DMS153 treated with DMSO at 0.1 percent for 48 hours (cell line): ENCODE data around the gene MAP2K2.

ENCODE experiments used
- DNase-seq: peaks from one replicate; lab custom pipeline; 2025; ENCODE audit not compliant: unreplicated experiment; lab: John Stamatoyannopoulos, UW

MAP2K2 gene

DNA sequence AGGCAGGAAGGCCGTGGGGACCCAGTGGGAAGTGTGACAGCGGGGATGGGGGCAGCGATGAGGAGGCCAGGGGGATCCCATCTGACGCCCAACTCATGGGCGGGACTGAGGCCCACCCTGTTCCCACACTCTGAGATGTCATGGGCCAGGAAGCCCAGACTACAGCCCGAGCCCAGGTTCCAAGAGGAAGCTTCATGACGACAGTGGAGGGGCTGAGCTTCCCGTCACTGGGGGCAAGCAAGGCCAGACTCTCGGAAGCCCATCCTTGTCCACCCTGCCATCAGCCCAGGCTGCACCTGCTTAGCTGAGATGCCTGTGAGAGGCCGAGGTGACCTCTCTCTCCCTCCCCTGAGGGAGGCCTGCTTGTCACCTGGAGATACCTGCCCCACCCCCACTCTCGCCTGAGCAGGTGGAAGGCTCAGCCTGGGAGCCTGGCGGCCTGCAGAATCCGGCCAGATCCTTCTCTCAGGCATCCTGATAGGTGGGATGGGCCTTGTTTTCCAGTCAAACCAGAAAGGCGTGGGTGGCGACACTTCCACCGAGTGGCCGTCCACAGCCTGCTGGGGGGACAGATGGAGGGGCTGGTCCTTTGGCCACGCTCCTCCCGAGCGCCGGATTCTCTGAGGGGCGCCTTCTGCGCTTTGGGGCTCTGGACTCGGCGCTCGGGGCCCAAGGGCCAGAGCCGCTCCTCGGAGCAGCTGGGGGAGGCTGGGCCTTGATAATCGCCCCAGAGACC, 62.1 kb downstream of the MAP2K2 start:
- peak; percentile 40 for DNase-seq

DNA sequence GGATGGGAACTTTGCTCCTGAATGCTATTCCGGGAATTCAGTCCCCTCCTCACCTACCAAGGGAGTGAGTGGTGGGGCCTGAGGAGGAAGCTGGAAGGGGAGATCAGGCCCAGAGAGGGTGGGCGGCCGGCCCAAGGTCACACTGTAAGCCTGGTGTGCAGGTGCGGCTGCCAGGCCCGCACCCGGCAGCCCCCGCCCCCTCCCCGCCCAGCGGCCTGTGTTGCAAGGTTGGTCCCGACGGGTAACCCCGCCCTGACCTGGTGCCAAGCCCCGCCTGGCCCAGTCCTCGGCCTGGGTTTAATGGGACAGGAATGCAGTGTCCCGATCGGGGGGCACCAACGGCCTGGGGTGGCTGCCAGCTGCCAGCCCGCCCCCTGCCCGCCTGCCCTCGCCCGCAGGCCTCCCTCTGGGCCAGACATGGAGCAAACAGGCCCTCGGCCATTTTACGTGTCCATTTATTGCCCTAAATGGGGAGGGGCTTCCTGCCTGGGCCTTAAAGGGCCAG, 62.7 kb downstream of the MAP2K2 start:
- no peak for DNase-seq

DNA sequence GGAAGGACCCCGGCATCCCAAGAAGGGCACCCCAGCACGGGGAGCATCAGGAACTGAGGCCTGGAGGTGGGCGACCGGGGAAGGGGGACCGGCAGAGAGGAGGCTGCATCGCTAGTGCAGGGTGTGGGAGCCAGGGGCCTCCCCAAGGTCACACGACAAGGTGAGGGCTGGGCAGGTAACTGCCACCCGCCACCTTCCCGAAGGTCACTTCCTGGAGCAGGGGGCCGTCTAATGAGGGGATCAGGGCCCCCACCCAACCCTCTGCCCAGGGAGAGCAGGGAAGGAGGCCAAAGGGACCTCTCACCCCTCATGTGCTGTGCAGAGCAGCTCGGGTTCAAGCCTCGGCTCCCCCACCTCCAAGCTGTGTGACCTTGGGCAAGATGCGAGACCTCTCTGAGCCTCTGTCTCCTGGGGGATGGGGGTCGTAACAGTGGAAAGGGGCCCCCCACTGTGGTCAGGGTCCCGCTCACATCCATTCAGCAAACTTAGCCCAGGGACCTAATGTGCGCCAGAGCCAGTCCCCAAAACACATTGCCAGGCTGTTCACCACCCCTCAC, 63.2 kb downstream of the MAP2K2 start:
- no peak for DNase-seq

DNA sequence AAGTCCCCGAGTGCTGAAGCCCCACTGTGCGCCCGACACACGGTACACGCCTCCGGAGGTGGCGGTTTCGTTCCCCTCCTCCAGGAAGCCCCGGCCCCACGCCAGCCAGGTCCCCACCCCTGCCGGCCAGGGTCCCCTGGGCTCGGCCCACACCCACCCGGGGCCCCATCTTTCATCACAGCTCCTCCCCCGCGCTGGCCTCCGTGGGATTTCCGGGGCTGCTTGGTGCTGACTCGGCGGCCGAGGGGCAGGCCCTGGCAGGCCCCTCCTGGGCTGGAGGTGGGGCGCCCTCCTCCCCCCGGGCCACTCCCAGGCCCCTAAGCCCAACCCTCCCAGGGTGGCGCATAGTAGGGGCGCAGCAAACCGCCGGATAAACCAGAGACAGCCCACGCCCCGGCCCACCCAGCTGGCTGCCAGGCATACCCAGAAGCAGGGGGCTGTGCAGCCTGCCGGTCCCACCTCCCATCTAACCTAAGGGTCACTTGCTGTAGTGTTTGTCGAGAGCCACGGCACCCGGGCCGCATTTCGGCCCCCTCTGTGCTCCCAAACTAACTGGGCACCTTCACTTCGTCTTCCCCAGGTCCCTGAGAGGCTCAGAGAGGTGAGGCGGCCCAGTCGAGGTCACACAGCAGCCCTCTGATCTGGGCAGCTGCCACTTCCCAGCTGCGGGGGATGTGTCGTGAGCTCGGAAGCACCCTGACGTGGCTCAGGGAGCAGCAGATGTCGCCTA, 63.9 kb downstream of the MAP2K2 start:
- DNase-seq, result no peak

DNA sequence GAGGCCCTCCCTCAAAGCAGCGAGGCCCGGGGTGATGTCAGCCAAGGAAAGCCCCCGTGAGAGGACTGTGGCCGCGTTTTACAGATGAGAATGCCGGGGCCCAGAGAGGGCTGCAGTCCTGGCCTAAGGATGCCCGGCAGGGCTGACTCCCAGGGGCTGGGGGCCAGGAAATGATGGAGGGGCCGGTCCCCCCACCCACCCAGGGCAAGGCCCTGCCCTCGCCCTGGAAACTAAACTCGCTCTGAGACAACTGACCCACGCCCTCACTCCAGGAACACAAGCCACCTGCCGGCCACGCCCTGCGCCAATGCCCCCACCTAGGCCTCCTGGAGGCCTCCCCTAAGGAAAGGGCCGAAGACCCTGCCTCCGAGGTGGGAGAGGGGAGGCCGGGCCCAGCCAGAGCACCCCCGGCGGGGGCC, 64.5 kb downstream of the MAP2K2 start:
- no peak for DNase-seq

DNA sequence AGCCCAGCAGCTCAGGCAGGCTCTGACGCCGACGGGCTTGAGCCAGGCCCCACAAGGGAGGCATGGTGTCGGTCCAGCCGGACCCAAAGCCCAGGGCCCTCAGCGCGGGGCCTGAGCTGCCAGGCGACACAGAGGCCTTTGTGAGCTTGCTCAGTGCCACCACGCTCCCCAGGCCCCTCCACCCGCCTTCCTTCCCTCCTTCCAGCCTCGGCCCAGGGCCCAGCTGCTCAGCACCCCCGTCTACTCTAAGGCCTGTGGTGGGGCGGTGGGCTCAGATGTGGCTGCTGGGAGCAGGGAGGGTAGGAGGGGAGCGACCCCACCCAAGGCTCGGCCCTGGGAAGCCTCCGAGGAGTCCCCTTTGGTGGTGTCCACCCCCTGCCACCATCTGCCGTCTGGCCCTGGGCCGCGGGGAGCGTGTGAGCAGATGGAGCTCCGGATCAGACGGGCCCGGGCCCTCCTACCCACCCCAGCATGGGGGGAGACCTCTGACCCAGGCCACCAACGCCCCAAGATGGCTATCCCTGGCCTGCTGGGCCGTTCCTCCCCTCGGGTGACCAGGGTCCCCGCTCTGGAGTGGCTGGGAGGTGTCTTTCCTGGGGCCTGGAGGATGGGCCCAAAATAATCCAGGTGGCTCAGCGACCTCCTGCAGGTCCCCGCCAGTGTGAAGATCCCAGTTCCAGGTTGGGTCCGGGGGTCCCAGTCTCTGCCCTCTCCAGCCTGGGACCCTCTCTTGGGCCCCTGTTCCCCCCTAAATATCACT, 65.0 kb downstream of the MAP2K2 start:
- no peak for DNase-seq

DNA sequence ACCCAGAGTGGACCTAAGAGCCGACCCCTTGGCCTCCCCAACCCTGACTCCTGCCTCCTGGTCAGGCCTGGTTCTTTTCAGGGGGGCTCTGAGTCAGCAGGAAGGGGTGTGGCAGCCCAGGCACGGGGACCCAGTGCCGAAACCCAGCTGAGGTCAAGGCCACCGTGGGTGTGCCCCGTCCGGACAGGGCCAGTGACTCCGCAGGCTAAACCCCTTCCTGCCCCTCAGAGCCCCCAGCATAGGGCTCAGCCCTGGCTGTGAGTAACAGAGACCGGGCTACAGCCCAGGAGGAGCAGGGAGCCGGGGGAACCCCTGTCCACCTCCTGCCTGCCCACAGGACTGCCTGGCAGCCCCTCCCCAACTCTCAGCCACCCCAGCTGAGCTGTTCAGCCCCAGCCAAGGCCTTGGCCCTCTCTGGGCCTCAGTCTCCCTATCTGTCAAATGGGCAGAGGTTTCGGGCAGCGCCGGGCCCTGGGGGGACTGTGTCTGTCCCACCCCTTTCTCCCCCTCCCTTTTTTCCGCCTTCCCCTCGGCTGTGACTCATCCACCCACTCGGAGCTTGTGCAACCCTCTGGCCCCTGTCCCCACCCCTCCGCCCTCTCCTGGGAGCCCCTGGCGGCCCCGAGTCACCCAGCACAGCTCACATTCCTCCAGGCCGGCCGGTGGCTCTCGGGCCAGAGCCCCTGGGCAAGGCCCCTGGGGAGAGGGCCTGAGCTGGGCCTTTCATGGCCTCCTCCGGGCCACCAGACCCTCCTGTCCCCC, 65.8 kb downstream of the MAP2K2 start:
- DNase-seq, result no peak

DNA sequence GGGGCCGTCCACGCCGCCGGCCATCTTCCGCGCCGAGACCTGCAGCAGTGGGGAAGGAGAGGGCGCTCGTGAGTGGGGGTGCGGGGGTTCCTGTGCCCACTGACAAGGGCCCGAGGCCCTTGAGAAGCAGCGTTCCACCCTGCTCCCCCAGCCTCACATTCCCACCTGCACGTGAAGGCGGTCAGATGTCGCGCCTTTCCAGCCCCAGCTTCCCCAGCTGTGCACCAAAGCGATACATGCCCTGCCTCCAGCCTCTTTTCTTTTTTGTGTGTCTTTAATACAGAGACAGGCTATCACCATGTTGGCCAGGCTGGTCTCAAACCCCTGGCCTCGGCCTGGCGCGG, 68.7 kb downstream of the MAP2K2 start:
- DNase-seq, result no peak

DNA sequence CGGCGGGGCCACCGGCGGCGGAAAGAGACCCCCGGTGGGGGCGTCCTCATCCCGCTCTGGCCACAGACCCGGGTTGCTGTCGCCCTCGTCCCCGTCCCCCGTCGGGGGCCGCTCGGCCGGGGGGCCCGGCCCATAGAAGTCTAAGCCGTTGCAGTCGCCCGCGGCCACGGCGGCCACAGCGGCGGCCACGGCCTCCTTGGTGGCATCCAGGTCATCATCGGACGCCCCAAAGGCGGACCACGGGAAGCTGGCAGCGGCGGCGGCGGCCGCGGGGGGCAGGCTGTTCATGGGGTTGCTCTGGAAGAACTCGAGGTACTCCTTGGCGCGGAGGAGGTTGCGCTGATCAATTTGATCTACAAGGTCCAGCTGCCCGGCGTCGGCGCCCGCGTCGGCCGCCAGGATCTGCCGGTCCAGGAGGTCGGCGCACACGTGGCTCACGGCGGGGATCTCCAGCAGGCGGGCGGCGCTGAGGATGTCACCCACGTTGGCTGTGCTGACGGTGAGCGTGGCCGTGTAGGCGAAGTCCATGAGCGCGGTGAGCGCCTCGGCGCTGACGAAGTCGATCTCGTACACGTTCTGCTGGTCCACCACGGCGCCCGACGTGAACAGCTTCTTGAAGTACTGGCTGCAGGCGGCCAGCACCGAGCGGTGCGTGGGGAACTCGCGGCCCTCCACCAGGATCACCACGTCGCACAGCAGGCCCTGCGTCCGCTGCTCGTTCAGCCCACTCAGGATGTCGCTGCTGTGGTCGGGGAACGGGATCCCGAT, 69.3 kb downstream of the MAP2K2 start:
- no peak for DNase-seq

DNA sequence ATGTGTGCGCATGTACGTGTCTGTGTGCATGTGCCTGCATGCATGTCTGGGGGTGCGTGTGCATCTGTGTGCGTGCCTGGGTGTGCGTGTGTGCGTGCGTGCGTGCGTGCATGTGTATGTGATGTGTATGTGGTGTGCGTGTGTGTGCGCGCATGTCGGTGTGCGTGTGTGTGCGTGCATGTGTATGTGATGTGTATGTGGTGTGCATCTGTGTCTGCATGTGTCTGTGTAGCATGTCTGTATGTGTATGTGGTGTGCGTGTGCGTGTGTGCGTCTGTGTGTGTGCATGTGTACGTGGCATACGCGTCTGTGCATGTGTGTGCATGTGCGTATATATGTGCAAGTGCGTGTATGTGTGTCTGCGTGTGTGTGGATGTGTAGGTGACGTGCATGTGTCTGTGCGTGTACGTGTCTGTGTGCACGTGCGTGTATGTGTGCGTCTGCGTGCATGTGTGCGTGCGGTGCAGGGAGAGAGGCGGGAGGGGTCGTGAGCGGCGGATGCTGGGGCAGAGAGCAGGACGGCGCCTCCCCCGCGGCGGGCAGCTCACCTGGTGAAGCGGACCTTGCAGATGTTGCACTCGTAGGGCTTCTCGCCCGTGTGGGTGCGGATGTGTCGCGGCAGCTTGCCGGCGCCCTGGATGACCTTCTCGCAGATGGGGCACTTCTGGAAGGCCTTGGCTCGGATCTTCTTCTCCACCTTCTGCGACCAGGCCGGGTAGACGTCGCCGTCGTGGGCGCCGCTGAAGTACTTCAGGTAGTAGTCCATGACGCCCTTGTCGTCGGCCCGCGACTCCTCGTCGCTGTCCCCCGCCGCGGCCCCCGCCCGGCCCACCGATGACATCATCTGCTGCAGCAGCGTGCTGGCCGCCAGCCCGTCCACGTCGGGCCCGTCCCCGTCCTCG, 70.2 kb downstream of the MAP2K2 start:
- DNase-seq, result no peak

DNA sequence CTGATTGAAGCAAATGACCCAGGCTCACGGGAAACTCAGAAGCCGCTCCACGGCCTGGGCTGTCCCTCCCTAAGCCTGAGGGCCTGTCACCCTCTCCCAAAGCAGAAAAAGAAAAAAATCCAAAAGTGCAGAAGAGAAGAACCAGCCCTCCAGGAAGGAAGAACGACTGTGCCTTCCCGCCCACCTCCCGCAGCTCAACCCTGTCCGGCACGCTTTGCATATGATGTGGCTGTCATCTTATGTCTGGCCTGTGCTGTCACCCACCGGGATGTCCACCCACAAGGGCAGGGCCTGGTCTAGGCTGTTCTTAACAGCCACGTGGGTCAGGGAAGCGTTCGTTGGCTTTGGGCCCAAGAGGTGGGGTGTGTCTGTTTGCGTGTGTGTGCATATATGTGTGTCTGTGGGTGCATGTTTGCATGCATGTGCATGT, 70.9 kb downstream of the MAP2K2 start:
- DNase-seq, result no peak

DNA sequence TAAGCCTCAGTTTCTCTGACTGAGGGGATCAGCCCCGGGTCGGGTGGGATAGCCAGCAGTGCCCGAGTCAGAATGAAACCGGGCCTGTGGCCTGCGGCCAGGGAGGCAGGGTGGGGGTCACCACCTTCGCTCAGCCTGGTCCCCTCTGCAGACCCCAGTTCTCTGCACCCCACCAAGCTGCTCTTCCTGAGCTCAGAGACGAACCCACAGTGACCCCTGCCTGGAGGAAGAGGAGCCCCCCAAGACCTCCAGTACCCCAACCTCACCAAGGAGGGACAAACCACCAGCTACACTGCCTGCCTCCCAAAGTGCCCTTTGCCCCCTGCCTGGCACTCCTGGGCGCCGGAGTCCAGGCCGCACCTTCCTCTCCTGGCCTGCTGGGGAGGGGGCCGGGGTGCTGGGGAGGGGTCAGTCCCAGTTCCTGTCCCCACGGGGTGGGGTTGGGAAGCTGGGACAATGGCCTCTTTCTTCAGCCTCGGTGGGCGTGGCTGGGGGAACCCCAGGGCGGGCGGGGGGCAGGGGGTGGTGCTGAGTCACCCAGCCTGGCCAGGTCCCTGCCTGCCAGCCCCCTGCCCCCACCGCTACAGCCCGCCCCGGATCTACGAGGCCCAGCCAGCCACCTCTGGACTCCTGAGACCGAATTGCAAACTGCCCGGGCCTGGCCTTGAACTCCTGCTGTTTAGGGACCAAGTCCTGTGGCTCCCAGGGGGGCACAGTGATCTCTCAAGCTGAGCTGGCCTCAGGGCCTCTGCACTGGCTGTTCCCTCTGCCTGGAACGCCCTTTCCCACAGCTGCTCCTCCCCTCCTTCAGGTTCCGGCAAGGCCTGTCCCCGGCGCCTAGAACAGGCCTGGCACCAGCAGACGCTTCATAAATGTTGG, 71.6 kb downstream of the MAP2K2 start:
- DNase-seq, result no peak

DNA sequence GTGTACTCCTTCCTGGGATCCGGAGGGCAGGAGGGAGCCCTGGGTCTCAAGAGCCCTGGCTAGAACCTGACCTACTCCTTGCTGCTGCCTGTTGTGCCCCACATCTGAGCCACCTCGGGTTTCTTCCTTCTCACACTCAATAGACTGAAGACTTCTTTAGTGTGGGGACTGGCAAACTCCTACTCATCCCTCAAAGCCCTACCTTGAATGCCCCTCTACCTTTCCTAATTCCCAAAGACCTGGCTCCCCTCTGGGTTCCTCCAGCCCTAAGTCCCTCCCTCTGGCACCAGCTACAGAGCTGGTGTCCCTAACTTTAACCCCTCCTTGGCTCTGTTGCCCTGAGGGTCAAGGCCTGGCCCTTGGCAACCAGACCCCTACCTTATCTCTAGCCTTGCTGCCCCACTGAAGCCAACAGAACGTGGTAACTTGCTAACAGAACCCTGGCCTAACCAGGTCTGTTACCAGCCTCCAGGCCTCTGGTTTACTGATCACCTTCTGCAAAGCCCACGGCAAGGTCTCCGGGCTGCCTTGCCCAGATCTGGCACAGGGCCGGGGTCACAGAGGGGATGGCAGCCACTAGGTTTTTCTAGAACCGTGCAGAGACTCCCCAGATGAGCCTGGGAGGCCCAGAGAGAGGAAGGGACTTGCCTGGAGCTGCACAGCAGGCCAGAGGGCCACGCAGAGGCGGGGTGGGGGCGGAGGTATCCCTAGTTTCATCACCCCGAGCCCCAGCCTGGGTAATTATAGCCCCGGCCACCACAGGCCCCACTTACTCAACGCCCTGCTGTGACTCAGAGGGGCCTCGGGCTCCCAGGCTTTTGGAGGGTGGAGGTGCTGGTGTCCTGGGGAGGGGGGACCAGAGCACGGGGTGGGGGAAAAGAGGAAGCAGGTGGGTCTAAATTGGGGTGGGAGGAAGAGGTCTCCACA, 72.5 kb downstream of the MAP2K2 start:
- no peak for DNase-seq

DNA sequence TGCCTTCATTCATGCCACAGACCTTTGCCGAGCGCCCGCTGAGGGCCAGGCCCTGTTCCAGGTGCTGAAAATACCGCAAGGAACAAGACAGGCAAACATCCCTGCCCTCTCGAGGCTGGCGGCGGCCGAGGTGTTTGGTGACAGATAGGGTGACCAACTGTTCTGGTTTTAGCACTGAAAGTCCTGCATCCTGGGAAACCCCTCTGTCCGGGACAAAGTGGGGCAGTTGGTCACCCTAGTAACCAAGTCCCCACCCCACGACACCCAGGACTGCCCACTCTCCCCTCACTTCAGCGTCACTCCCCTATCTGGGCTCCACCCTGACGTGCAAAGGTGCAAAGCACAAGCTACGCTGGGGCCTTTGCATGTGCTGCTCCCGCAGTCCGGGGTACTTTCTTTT, 74.5 kb downstream of the MAP2K2 start:
- DNase-seq, result no peak

DNA sequence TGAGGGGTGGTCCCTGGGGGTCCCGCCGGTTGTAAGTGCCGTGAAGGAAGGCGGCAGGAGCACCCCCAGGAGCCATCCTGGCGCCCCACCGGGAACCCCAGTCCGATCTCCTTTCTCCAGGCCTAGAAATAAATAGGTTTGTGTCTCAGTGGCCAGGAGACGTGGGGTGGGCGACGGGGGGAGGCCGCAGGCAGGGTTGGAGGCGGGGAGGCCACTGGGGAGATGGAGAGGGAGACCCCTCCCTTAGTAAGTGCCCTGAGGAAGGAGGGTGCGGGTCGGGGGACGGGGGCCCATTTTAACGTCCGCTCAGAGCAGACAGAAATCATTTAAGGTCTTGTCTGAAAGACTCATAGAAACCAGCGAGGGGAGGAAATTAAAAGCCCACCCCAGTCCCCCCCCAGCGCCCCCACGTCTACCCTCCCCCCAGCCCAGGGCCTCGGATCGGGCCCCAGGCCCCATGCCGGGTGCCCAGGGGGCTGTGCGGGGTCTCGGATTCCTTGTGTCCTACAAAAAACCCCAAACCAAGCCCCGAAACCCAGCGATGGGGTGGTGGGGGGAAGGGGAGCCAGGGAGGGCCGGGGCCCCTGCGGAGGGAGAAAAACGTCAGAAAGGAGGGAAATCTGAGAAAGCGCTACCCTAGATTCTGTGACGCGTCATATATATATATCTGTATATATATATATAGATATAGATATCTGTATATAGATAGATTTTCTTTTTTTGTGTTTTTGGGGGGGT, 76.8 kb downstream of the MAP2K2 start:
- DNase-seq, result no peak

DNA sequence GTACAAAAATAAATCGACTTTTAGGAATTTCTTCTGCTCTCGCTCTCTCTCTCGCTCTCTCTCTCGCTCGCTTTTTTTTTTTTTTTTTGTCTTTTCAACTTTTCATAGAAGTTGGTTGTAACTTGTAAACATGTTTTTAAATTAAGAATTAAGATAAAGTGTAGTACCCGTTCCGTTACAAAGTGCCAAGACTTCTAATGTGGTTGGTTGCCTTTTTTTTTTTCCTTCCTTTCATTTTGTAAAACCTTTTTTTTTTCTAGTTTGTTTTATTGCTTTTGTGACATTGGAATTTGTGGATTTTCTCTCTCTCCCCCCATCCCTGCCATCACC, 77.6 kb downstream of the MAP2K2 start:
- no peak for DNase-seq
